Keratinocyte (primary cell): ENCODE results near the gene CEACAM21.

ENCODE experiments used
- CTCF ChIP-seq, 3 experiments: IDR thresholded peaks in 1 of 3; conservative IDR thresholded peaks in 1 of 3; optimal IDR thresholded peaks in 1 of 3; 2 replicates in 2 of 3; 3 replicates in 1 of 3; pipeline versions ENCODE3 to v1.5.1; 2011; ENCODE audit warnings: low read length in 3 of 3, mild to moderate bottlenecking in 3 of 3, moderate library complexity in 2 of 3, control low read depth in 1 of 3, inconsistent platforms in 1 of 3; ENCODE audit not compliant: insufficient read depth in 2 of 3; ENCODE audit errors: extremely low read depth in 1 of 3
- EZH2 ChIP-seq: IDR thresholded peaks from one replicate; pipeline ENCODE4 v1.6.1; 2012; ENCODE audit warnings: inconsistent platforms, mild to moderate bottlenecking, low read length, moderate library complexity

GRCh38 chr19:41595890-41596280 is 19.9 kb downstream of the CEACAM21 start:
- TF ChIP-seq CTCF (optimal IDR thresholded peaks at IDR 0.05 in 1 of 3, IDR thresholded peaks at IDR 0.05 in 1 of 3, conservative IDR thresholded peaks at IDR 0.05 in 1 of 3; ENCODE audit: extremely low read depth in 1 of 3, insufficient read depth in 2 of 3, low read length in 3 of 3) (no peak), EZH2 (no peak)
